SIG-M5 treated with dmso at 0.1 percent for 504 hours (cell line): ENCODE data around the gene SGPP2.
"Not testable (repeated sequence)": the region's sequence is repeated elsewhere in the genome, so short reads cannot be mapped to it uniquely, and the experiment has no call there.

ENCODE experiments used
- DNase-seq: peaks from one replicate; lab custom pipeline; 2025; ENCODE audit not compliant: unreplicated experiment; lab: John Stamatoyannopoulos, UW

Gene SGPP2

DNA sequence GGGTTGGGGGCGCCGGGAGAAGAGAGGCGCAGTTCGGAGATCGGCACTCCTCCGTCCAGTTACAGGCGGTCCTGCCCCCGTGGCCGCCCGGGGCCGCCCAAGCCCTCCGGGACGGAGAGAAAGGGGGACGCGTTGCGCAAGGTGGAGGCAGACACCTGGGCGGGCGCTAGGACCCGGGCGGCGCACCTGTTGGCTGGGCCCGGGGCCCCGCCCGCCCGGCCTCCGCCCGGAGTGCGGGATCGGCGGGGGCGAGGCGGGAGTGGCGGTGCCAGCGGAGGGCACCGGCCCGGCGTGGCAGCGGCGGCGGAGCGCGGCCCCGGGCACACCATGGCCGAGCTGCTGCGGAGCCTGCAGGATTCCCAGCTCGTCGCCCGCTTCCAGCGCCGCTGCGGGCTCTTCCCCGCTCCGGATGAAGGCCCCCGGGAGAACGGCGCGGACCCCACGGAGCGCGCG lies at the start of gene SGPP2:
TSS of gene SGPP2 (plus strand) at position 268 of the 453 bp plus-strand sequence. CDS start at position 328, 60 bp downstream.
- DNase-seq = no peak

- no peak for DNase-seq
Observed at GRCh38 chr2:222375798-222376197, 48.5 kb upstream of the SGPP2 start.

DNA sequence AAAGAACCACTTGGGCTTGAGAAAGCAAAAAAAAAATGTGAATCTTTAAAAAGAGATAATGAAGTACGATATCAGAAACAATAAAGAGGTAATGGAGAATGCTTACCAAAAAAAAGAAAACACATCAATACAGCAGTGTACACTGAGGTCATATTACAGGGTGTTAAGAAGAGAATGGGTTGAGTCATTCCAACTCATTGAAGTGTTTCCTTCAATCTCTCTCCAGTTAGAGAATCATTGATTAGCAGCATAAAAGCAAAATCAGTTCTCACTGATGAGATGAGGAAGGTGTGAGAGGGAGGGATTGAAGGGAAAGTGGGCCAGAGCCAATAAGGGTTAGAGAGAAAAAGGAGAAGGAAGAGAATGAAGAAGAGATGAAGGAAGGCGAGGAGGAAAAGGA lies 43.9 kb upstream of the SGPP2 start:
- no peak for DNase-seq

DNA sequence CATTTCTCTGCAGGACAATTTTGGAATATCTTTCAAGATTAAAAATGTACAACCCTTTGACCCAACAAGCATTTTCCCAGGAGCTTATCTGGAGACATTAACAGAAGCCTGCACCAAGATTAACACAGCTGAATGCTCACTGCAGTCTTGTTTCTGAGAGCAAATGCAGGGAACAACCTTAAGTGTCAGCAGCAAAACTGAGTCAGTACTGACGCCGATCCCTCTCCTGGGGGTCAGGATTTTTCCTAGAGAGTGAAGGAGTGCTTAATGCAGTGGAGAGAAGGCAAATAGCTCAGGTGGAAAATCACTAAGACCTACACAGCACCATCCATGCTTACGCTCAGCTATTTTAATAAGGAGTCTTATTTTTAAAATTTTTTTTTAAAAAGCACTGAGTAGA lies 42.8 kb upstream of the SGPP2 start:
- DNase-seq = no peak

GRCh38 chr2:222383255-222383654 lies 41.1 kb upstream of the SGPP2 start:
- no peak for DNase-seq

DNA sequence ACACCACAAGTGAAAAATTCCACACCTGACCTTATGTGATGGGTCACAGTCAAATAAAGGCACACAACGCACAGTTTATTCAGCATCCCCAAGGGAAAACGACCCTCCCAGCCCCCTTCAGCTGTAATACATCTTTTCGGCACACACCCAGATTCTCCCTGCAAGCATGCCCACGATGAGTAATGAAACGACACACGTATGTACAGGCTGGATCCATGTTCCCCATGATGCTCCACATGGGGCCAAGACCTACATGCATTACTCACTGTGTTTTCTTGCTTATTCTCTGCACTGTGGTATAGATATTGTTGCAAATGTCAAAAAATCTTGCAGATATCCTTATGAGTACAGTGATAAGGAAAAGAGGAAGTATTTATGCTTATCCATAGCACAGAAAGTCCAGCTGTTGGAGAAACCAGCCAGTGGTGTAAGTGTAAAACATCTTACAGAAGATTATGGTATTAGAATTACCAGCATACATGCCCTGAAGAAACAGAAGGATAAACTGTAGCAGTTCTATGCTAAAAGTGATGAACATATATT lies 32.5 kb upstream of the SGPP2 start:
- no peak for DNase-seq

GRCh38 chr2:222393733-222394267 lies 30.5 kb upstream of the SGPP2 start:
- DNase-seq = no peak

DNA sequence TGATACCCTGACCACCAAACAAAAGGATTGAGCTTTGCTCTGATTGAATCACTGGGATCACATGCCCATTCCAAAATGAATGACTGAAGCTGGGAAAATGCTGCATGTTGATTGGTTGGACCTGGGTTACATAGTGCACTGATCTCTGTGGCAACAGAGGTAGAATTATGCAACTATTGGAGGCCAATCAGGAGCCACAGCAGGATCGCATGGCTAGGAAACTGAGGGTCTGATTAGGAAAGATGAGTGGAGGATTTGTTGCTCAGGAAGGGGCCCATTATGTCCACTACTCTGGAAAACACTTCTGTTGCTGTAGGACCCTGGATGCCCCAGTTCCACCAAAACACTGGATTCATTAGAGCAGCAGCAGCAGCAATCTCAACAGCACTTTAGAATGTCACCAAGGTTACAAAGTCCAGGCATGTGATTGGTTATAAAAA lies 25.9 kb upstream of the SGPP2 start:
- DNase-seq = no peak

DNA sequence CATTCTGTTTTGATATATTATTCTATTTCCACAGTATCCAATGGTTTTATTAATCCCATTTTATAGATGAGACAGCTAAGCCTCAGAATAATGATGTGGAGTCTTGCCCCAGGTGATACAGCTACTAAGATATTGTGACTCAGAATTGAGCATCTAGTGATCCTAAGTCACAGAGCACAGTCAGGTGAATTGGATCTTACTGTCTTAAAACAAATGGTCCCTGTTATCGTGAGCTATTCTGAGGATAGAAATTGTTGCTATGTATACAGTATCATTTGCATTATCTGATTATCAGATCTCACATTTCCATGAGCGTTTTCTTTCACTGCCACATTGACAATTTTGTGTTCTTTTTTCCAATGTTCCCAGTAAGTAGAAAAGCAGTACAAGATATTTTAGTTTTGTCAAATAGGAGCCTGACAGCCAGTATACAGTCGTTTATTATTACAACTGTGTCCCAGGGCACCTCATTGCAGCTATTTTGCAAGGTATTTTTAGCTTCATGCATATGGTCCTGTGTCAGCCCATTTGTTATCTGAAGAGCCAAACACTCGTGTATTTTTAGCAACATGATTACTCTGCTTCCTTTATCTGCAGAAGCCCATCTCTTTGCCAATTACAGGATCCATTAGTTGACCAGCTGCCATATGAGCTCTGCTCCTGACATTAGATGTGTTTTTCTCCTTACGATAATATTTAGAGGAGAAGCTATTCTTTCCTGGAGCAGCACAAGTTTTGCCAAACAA lies 25.1 kb upstream of the SGPP2 start:
- no peak for DNase-seq

DNA sequence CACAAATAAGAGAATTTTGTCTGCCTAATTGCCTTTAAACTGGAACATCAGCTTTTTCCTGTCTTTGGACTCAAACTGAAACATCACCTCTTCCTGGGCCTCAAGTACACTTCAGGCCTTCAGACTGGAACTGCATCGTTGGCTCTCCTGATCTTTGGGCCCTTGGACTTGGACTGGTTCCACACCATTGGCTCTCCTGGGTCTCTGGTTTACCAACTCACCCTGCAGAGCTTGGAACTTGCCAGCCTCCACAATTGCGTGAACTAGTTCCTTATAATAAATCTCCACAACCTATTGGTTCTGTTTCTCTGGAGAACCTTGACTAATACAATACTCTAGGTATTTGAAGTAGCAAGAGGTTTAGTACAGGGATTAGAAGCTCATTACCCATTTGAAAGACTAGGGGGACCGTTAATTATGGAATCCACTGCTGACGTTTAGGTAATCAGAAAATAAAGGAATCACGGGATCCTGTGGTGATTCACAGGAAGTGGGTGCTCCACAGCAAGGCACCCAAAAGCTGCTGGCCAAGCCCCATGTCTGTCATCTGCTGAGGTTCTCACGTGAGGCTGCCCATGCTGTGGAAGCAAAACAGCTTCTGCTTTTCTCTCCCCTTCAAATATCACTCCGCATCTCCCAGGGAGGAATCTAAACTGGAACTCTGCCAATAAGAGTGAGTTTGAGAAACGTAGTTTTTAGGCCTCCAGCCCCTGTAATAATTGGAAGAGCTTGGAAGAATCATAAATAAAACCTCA lies 20.0 kb upstream of the SGPP2 start:
- DNase-seq = no peak

DNA sequence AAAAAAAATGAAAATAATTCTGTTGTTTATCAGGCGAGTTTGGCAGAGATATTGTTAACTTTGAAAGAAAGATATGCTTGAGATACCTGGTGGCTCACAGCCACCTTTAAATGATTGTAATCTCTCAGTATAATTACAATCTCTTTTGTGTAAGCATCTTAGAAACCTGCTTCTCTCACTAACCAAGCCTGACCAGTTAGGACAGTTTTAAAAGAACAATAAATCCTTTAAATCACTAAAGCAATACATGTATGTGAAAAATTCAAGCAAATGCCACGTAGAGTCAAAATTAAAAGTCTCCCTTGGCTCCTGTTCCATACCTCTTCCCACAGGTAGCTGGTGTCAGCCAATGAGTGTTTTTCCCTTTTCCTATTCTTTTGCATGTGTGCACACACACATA lies 15.7 kb upstream of the SGPP2 start:
- DNase-seq = no peak

GRCh38 chr2:222410534-222410933 lies 13.8 kb upstream of the SGPP2 start:
- no peak for DNase-seq

- not testable (repeated sequence) for DNase-seq
Observed at GRCh38 chr2:222412334-222412733, 12.0 kb upstream of the SGPP2 start.

DNA sequence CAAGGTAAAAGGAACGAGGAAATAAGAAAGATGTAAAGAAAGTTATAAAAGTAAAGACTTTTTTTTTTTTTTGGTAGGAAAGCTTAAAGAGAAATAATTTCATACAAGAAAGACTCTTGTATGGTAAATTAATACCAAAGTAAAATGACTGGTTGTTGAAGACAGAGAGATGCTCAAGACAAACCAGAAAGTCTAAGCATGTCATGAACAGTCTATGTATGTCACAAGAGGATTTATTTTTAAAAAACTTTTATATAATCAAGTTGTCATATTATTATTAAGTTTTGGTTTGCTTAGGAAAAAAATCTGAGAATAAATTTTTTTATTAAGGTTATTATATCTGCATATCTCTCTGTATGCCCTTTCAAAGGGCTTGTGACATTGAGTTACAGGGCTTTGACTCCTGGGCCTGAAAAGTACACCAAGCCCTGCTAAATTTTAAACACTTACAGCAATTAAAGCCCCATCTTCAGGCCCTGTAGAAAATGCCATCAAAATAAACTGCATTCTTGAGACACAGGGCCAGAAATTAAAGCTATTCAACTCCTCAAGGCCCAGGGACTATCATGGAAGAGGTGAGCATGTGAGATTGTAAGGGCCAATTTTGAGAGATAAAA lies 10.9 kb upstream of the SGPP2 start:
- no peak for DNase-seq

DNA sequence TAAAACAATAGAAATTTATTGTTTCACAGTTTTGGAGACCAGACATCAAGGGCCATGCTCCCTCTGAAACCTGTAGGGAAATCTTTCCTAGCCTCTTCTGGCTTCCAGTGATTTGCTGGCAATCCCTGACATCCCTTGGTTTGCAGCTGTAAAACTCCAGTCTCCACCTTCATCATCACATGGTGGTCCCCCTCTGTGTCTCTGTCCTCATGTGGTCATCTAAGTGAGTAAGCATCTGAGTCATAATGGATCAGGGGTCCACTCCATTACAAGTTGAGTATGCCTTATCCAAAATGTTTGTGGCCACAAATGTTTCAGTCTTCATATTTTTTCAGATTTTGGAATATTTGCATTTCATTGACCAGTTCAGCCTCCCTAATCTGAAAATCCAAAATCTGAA lies 5.6 kb upstream of the SGPP2 start:
- no peak for DNase-seq

- DNase-seq = no peak
Observed at GRCh38 chr2:222420508-222420907, 3.8 kb upstream of the SGPP2 start.

GRCh38 chr2:222421626-222422025 lies 2.7 kb upstream of the SGPP2 start:
- DNase-seq = no peak

GRCh38 chr2:222423186-222423585 lies 1.2 kb upstream of the SGPP2 start:
- DNase-seq = no peak

- no peak for DNase-seq
Observed at GRCh38 chr2:222423632-222424275, 589 bp upstream of the SGPP2 start.

- DNase-seq = no peak
Observed at GRCh38 chr2:222424729-222425671, 657 bp downstream of the SGPP2 start.
